SH-SY5Y (cell line): Measurements from ENCODE around the gene JAZF1.

Source experiments
- GATA2 ChIP-seq: IDR thresholded peaks from 2 replicates; pipeline ENCODE4 v1.6.1; 2011; ENCODE audit warnings: mild to moderate bottlenecking, low read depth, low read length
- GATA3 ChIP-seq: IDR thresholded peaks from 2 replicates; pipeline ENCODE4 v1.6.1; 2011; ENCODE audit warnings: low read depth, mild to moderate bottlenecking, low read length, moderate library complexity

DNA sequence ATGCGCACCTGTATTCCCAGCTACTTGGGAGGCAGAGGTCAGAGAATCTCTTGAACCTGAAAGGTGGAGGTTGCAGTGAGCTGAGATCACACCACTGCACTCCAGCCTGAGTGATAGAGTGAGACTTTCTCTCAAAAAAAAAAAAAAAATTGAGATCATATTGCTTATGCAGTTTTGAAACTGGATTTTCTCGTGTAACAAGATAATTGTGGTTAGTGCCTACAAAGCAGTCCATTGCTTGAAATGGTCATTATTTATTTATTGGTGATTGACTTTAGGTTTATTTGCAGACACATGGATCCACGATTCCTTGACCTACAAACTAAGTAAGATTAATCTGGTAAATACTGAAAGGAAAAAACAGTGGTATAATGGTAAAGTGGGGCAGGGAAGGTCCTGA lies 290.8 kb downstream of the JAZF1 start:
- no peak for TF ChIP-seq GATA2
- no peak for TF ChIP-seq GATA3
